Activated B cell treated with CpG ODN at 0.5 μM for 24 hours (primary cell): ENCODE results near the gene TCHHL1. TPM values are rescaled to one million over a fixed set of nuclear protein-coding genes. Genes with fewer than 3 reads are reported as not detected.

Experiments
- ATAC-seq: fragments of 200-7000 bp; cut with Tn5 transposase; one replicate; pipeline ENCODE4 v1.10.0; 2021; ENCODE audit warnings: low read depth, mild to moderate bottlenecking, moderate library complexity
- CTCF ChIA-PET: fragments of 350-600 bp; sonication (Branson Sonifier 250); formaldehyde crosslinking; loops from one replicate; lab custom pipeline; 2021; ENCODE audit warnings: antibody characterized with exemption; lab: Charles Lee
- POLR2A ChIA-PET: fragments of 350-600 bp; sonication (Branson Sonifier 250); formaldehyde crosslinking; loops from one replicate; lab custom pipeline; 2021; ENCODE audit warnings: antibody characterized with exemption; lab: Charles Lee
- DNase-seq: peaks from one replicate; pipeline ENCODE4 v3.0.0; 2022
- H3K27ac Mint-ChIP-seq: one replicate; pipeline ENCODE4 v1.8.0; 2020; ENCODE audit warnings: mixed read lengths
- H3K27me3 Mint-ChIP-seq: one replicate; pipeline ENCODE4 v1.8.0; 2021; ENCODE audit warnings: mixed read lengths
- H3K36me3 Mint-ChIP-seq: one replicate; pipeline ENCODE4 v1.8.0; 2021; ENCODE audit warnings: low read depth, mixed read lengths
- H3K4me1 Mint-ChIP-seq: one replicate; pipeline ENCODE4 v1.8.0; 2021; ENCODE audit warnings: mixed read lengths
- H3K4me3 Mint-ChIP-seq: one replicate; pipeline ENCODE4 v1.8.0; 2020; ENCODE audit warnings: mild to moderate bottlenecking, mixed read lengths
- H3K9me3 Mint-ChIP-seq: one replicate; pipeline ENCODE4 v1.8.0; 2020; ENCODE audit warnings: mixed read lengths
- CTCF ChIP-seq: fragments of 200-600 bp; IDR thresholded peaks from one replicate; pipeline ENCODE4 v1.8.0; 2022; ENCODE audit warnings: antibody characterized with exemption, mild to moderate bottlenecking
- intact Hi-C: fragments of 100-400 bp; cut with micrococcal nuclease; formaldehyde crosslinking; loops from one replicate; pipeline ENCODE4 v1.15.1; 2024
- total RNA-seq: library from RNA; stranded (reverse); gene quantifications from 2 replicates; pipeline ENCODE4 v1.2.3, GENCODE V29; 2022

TCHHL1 gene
- total RNA-seq, 1 donor from 2014 or later: not detected

GRCh38 chr1:152071123-152071522 lies 17.7 kb downstream of the TCHHL1 start:
- no peak for DNase-seq
- no peaks in the 10 kb centered on the region for H3K9me3 Mint-ChIP-seq
- POLR2A ChIA-PET: no interaction called here
- intact Hi-C loops: no loop called here
- ATAC-seq: no peak
- peaks cover 58% of the 10 kb centered on the region for H3K27me3 Mint-ChIP-seq
- no peak overlapping the region for H3K27ac Mint-ChIP-seq
- CTCF ChIA-PET: no interaction called here
- H3K4me3 Mint-ChIP-seq: no peak overlapping the region
- H3K4me1 Mint-ChIP-seq: no peaks in the 10 kb centered on the region
- no peaks in the 10 kb centered on the region for H3K36me3 Mint-ChIP-seq
- no peak for TF ChIP-seq CTCF

DNA sequence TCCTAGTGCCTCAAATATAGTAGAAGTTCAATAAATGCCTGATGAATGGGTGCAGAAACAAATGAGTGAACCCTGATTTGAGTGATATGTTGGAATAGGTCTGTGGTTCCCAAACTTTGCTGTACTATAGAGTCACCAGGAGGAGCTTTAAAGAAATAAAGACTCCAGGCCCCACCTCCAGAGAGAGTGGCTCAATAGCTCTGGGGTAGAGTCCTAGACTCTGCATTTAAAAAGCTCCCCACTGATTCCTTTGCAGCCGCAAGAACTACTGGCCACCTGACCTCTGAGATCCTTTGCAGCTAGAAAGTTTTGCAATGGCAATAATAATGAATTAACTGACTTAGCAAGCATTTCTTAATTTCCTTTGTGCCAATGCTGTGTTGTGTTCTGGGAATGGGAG lies 20.9 kb downstream of the TCHHL1 start:
- no peak overlapping the region for H3K4me3 Mint-ChIP-seq
- no peak overlapping the region for H3K27ac Mint-ChIP-seq
- TF ChIP-seq CTCF: no peak
- peaks cover 46% of the 10 kb centered on the region for H3K27me3 Mint-ChIP-seq
- intact Hi-C loops: no loop called here
- H3K4me1 Mint-ChIP-seq: no peaks in the 10 kb centered on the region
- CTCF ChIA-PET: interaction anchor here (1.5 kb wide), 1 partner anchor 15 kb away, joined by 3 read pairs; no protein-coding TSS in a partner anchor
- POLR2A ChIA-PET: no interaction called here
- H3K36me3 Mint-ChIP-seq: no peaks in the 10 kb centered on the region
- no peaks in the 10 kb centered on the region for H3K9me3 Mint-ChIP-seq
- DNase-seq (no peak), ATAC-seq (no peak)

DNA sequence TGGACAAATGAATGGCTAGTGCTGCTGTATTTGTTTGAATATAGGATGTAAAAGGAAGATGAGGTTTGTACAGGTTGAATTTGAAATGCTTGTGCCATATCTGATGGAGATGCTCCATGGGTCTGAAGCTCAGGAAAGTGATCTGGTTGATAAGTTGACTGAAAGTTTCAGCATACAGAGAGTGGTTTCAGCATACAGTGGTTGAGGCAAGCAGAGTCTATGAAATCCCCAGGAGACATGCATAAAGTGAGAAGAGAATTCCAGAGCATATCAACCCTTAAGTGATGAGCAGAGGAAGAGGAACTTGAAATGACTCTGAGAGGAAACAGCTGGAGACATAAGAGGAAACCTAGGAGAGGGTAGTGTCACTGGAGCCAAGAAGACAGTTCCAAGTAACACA lies 21.7 kb downstream of the TCHHL1 start:
- DNase-seq (no peak), ATAC-seq (no peak)
- Mint-ChIP-seq H3K9me3 (no peaks in the 10 kb centered on the region), H3K4me3 (no peak overlapping the region), H3K27ac (no peak overlapping the region), H3K36me3 (no peaks in the 10 kb centered on the region), H3K27me3 (peaks cover 39% of the 10 kb centered on the region), H3K4me1 (no peaks in the 10 kb centered on the region)
- no peak for TF ChIP-seq CTCF
- ChIA-PET CTCF (no interaction called here), POLR2A (no interaction called here)
- intact Hi-C loops: no loop called here

DNA sequence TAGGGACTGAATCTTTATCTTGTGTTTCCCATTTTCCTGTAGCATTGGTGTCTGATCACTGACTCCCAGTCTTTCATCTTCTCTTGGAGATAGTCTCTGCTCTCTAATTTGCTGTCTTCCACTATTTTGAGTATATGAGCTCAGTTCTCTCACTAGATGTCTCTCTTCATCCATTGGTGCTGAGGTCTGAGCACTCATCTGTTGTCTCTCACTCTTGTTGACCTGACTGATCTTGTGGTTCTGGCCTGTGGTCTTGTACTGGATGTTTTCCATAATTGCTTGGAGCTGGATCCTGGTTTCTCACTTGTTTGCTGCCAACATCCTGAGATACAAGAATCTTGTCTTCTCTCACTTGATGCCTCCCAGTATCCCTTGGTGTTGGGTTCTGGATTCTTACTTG lies 26.9 kb downstream of the TCHHL1 start:
- DNase-seq: no peak
- CTCF ChIA-PET: interaction anchor here (1.0 to 1.4 kb wide), 2 partner anchors 9 to 127 kb away, joined by 3 read pairs; no protein-coding TSS in a partner anchor
- peaks cover 15% of the 10 kb centered on the region for H3K27me3 Mint-ChIP-seq

DNA sequence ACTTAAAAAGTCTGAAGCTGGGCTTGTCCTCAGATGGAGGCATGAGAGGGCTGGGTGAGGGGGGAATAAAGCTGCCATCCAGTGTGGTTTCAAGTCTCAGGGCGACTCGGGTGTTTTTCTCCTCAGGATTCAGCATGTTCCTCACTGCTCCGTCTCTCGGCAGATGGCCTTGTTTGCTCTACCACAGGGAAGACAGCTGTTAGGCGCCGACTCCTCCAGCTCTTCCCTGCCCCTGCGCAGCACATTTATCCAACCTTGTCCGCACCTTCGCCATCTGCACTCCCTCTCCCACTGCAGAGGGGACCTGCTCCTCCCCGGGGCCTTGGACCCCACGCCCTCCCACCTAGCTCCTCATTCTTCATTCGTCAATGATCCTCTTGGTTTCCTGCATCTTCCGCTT lies 35.5 kb downstream of the TCHHL1 start:
- Mint-ChIP-seq H3K4me3 (no peak overlapping the region), H3K9me3 (no peaks in the 10 kb centered on the region), H3K27ac (no peak overlapping the region), H3K4me1 (peaks cover 4% of the 10 kb centered on the region), H3K36me3 (no peaks in the 10 kb centered on the region), H3K27me3 (peaks cover 12% of the 10 kb centered on the region)
- CTCF ChIA-PET: interaction anchor here (0.7 to 5.7 kb wide), 11 partner anchors 9 to 406 kb away, joined by 3 to 66 read pairs (median 4); no protein-coding TSS in a partner anchor
- intact Hi-C loops: loop anchor here (2.0 kb wide), 1 partner anchor 293 kb away; no protein-coding TSS in a partner anchor
- ATAC-seq (no peak), DNase-seq (no peak)
- POLR2A ChIA-PET: interaction anchor here (1.4 kb wide), 1 partner anchor 14 kb away, joined by 3 read pairs; no protein-coding TSS in a partner anchor
- no peak for TF ChIP-seq CTCF

More for the DNA sequence above, 26.9 kb downstream of the TCHHL1 start:
- Mint-ChIP-seq H3K4me3 (no peak overlapping the region), H3K27ac (no peak overlapping the region), H3K36me3 (no peaks in the 10 kb centered on the region), H3K9me3 (no peaks in the 10 kb centered on the region), H3K4me1 (no peaks in the 10 kb centered on the region)
- intact Hi-C loops: no loop called here
- ATAC-seq: no peak
- TF ChIP-seq CTCF: no peak
- POLR2A ChIA-PET: no interaction called here
